ENCODE data around the gene TPST1.
"Not testable (repeated sequence)": the region's sequence is repeated elsewhere in the genome, so short reads cannot be mapped to it uniquely, and the experiment has no call there.

- TF ChIP-seq CTCF, POLR2A, EP300 (IDR thresholded peaks at IDR 0.05): not testable (repeated sequence)
These were observed 190.0 kb downstream of the TPST1 start for GRCh38 chr7:66395128-66395571.
